Activated CD4-positive, alpha-beta T cell treated with anti-CD3 and anti-CD28 coated beads, Interleukin-2, amount 50 U/mL, for 48 hours (primary cell): Measurements from ENCODE around the gene SYNE1.
"Not testable (repeated sequence)": the region's sequence is repeated elsewhere in the genome, so short reads cannot be mapped to it uniquely, and the experiment has no call there.

Source experiments
- DNase-seq, 2 experiments: peaks; one replicate each; pipeline ENCODE4 v3.0.0-alpha.2; 2020

Gene SYNE1

GRCh38 chr6:152356016-152356415 is 281.1 kb downstream of the SYNE1 start:
- DNase-seq, result no peak

GRCh38 chr6:152355166-152355565 is 282.0 kb downstream of the SYNE1 start:
- no peak for DNase-seq

GRCh38 chr6:152353440-152353839 is 283.7 kb downstream of the SYNE1 start:
- no peak for DNase-seq

- DNase-seq, result no peak
Measured at GRCh38 chr6:152351742-152352141, 285.4 kb downstream of the SYNE1 start.

- DNase-seq, result no peak
Measured at GRCh38 chr6:152351110-152351509, 286.1 kb downstream of the SYNE1 start.

- no peak for DNase-seq
Measured at GRCh38 chr6:152348116-152348515, 289.0 kb downstream of the SYNE1 start.

GRCh38 chr6:152343735-152344360 is 293.3 kb downstream of the SYNE1 start:
- no peak for DNase-seq

GRCh38 chr6:152341596-152341995 is 295.6 kb downstream of the SYNE1 start:
- DNase-seq, result no peak

GRCh38 chr6:152338335-152339125 is 298.6 kb downstream of the SYNE1 start:
- peak; percentile 65 to 70 for DNase-seq

GRCh38 chr6:152334555-152334954 is 302.6 kb downstream of the SYNE1 start:
- DNase-seq, result no peak

- no peak for DNase-seq
Measured at GRCh38 chr6:152330961-152331360, 306.2 kb downstream of the SYNE1 start.

GRCh38 chr6:152329638-152330448 is 307.3 kb downstream of the SYNE1 start:
- DNase-seq, result no peak

- not testable (repeated sequence) for DNase-seq
Measured at GRCh38 chr6:152328200-152328599, 309.0 kb downstream of the SYNE1 start.

GRCh38 chr6:152323376-152323775 is 313.8 kb downstream of the SYNE1 start:
- no peak for DNase-seq

GRCh38 chr6:152318278-152318677 is 318.9 kb downstream of the SYNE1 start:
- DNase-seq, result no peak

GRCh38 chr6:152316024-152316423 is 321.1 kb downstream of the SYNE1 start:
- DNase-seq, result no peak

- no peak for DNase-seq
Measured at GRCh38 chr6:152314483-152314832, 322.7 kb downstream of the SYNE1 start.

GRCh38 chr6:152313542-152314482 is 323.4 kb downstream of the SYNE1 start:
- DNase-seq, result no peak

- DNase-seq, result no peak
Measured at GRCh38 chr6:152312434-152312833, 324.7 kb downstream of the SYNE1 start.

- no peak for DNase-seq
Measured at GRCh38 chr6:152310371-152310954, 326.7 kb downstream of the SYNE1 start.

- DNase-seq, result peak; percentile 64 to 73
Measured at GRCh38 chr6:152309648-152310047, 327.5 kb downstream of the SYNE1 start.

- no peak for DNase-seq
Measured at GRCh38 chr6:152309006-152309405, 328.2 kb downstream of the SYNE1 start.
